Suppressor macrophage treated with lipopolysaccharide for 4 hours (primary cell): ENCODE measurements around the gene MAP2K7.
"Not testable (repeated sequence)": the region's sequence is repeated elsewhere in the genome, so short reads cannot be mapped to it uniquely, and the experiment has no call there.

Source experiments
- DNase-seq: peaks from one replicate; pipeline ENCODE4 v3.0.0-alpha.2; 2020

MAP2K7 gene

DNA sequence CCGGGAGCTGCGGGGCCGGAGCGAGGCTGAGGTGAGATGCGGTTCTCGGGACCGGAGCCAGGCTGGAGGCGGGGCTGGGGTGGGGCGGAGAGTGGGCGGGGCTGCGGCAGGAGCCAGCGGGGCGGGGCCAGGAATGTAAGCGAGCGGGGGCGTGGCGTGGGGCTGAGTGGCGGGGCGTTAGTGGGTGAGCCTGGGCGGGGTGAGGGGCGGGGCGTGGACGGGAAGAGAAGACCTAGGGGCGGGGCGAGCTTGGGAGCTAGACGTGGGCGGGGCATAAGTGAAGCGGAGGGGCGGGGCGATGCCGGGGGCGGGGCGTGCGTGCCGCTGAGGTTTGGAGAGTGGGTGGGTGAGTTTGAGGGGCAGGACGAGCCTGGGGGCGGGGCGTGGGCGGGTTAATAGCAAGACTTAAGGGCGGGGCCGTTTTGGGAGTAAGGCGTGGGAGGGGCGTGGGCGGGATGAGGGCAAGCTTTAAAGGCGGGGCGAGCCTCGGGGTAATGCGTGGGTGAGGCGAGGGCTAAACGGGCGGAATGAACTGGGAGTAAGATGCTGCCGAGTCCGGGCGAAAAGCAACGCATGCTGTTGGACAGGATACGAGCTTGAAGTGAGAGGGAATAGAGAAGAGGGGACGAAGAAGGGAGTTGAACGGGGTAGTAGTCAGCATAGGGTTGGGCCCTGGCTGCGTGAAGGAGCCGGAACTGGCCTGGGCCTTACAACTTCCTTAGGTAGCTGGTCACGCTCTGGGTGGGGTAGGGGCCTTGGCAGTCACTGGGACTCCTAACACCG lies 17.0 kb downstream of the MAP2K7 start:
- peak; percentile 100 for DNase-seq

DNA sequence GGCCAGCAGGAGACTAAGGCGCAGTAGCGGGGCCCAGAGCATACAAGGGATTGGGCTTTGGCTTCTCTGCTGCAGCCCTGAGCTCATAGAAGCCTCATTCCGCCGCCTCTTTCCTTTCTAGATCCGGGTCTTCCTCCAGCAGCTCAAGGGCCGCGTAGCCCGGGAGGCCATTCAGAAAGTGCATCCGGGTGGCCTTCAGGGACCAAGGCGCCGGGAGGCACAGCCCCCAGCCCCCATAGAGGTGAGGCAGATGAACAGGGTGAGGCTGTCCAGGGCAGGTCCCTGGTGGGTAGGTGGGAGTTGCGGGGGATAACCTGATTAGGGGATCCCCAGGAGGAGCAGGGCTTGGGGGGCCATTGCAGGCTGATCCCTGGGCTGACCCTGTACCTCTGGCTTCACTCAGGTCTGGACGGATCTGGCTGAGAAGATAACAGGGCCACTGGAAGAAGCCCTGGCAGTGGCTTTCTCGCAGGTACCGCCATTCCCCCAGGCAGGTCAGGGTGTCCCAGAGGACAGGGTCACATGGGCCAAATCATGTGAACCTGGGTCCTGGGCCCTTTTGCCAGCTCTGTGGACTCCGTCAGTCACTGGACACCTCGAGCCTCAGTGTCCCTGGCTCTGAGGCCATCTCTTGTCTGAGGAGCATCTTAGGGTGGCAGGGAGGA lies 17.8 kb downstream of the MAP2K7 start:
- no peak for DNase-seq

DNA sequence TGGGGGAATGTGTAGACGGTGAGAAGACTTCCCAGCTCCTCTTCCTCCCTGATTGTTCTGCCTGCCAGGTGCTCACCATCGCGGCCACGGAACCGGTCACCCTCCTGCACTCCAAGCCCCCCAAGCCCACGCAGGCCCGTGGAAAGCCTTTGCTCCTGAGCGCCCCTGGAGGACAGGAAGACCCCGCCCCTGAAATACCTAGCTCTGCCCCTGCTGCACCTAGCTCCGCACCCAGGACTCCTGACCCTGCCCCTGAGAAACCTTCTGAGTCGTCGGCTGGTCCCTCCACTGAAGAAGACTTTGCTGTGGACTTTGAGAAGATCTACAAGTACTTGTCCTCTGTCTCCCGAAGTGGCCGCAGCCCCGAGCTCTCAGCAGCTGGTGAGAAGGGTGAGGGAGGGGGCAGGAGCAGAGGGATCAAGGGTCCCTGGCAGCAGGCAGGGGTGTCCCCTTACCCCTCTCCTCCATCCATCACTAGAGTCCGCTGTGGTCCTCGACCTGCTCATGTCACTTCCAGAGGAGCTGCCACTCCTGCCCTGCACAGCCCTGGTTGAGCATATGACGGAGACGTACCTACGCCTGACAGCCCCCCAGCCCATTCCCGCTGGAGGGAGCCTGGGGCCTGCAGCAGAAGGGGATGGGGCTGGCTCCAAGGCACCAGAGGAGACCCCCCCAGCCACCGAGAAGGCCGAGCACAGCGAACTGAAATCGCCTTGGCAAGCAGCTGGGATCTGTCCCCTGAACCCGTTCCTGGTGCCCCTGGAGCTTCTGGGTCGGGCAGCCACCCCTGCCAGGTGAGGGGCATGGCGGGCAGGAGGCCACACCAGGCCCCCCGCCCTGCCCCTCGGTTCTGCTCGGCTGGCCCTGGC lies 18.5 kb downstream of the MAP2K7 start:
- no peak for DNase-seq

DNA sequence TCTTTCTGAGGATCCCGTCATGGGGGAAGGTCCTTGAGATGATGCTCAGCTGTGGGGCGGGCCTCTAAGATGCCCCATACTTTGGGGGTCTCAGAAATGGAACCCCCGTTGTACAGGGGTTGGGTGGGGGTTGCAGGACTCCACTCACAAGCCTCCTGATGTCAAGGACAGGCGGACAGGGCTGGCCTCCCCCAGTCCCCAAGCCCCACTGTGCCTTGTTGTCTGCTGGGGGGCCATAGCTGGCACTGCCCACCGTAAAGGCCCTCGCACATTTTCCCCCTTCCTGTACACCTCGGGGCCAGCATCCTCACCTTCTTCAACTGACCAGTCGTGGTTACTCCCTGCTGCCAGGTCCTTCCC lies 19.1 kb downstream of the MAP2K7 start:
- DNase-seq, result no peak

DNA sequence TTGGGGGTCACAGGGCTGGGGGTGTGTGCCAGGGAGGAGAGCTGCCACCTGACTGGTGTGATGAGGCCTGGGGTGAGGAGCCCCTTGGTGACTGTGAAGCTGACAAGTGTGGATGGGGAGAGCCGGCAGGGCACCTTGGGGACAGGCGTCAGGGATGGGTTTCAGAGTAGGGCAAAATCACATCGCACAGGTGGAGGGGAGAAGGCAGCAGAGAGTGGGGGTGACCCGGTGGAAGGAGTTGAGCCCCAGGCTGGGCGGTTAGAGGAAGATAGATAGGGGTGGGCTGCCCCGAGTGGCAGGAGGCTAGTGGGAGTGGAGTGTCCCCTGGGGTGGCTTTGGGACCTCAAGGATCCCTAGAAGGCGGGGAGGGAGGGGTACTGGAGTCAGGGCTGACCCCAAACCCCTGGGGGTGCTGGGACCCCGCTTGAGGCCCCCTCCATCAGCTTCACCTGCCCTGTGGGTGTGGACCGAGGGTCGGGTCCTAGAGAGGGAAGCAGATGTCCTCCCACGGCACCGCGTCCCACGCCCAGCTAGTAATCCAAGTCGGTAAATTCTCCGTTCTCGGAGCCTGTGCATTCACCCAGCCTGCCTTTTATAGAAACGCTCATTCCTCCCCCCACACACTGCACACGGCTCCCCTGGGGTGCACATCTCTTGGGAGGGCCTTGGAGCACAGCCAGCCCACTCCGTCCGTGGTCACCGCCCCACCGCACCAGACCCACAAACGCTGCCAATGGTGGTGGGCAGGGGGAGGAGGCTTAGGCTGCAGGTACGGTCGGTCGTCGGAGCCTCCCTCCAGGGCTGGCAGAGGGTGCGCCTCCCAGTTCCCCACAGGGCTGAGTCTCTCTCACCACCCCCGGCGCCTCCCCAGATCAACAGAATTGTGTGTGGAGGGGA lies 19.9 kb downstream of the MAP2K7 start:
- DNase-seq, result no peak

DNA sequence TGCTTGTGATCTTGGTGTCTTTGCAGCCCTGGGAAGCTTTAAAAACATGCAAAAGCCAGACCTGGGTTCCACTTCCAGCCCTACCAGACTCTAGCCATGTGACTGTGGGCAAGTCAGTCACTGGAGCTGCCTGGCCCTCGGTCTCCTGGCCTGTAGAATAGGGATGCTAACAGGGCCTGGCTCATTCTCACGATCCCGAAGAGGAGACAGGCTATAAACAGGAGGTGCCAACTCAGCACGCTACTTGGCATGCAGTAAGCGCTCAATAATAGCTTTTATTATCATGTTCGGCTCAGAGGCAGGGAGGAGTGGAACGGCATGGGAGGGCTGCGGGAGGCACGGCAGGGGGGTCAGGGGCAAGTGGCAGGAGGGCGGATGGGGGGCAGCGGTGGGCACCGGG lies 20.6 kb downstream of the MAP2K7 start:
- no peak for DNase-seq

DNA sequence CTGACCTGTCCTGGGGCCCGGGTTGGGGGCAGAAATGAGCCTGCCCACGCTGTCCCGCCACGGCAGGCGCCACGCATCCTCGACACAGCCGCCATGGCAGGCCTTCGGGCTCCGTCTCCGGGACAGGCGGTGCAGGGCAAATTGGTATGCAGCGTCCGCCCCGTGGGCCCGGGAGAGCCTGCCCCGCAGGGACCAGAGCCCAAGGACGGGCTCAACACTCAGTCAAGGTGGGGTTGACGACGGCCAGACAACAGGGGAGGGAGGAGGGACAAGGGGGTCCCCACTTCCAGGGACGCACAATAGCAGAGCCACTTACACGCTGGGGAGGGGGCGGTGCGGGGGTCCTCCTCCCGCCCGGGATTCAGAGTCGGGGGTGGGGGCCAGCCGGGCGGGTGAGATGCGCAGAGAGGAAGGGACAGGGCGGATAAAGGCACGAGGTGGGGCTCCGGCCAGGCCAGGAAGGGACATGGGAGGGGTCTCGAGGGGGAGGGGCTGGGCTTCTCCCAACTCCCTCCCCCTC lies 21.0 kb downstream of the MAP2K7 start:
- no peak for DNase-seq

DNA sequence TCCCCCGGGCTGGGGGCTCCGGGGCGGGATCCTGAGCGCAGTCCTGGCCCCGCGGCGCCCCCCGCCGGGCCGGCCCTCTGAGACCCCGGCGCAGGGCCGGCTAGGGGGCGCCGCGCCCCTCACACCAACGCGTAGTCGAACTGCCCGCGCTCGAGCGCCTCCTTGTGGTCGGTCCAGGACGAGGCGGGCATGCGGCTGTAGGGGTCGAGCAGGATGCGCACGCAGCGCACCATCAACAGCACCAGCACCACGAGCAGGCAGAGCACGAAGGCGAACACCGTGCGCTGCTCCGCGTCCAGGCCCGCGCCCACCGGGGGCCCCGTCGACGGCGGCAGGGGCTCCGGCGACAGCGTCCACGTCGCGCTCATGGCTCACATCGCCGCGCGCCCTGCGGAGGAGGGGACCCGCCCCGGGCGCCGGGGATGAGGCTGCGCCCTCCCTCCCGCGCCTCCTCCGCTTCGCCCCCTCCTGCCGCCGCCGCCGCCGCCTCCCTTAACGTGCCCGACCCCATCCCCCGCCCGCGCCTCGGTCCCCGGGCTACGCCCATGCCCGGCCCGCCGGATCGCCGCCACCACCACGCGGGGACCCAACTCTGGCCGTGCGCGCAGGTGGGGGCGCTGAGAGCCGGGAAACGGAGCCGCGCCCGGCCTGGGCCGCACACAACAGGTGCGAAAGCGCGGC lies 21.6 kb downstream of the MAP2K7 start:
- peak; percentile 76 for DNase-seq

DNA sequence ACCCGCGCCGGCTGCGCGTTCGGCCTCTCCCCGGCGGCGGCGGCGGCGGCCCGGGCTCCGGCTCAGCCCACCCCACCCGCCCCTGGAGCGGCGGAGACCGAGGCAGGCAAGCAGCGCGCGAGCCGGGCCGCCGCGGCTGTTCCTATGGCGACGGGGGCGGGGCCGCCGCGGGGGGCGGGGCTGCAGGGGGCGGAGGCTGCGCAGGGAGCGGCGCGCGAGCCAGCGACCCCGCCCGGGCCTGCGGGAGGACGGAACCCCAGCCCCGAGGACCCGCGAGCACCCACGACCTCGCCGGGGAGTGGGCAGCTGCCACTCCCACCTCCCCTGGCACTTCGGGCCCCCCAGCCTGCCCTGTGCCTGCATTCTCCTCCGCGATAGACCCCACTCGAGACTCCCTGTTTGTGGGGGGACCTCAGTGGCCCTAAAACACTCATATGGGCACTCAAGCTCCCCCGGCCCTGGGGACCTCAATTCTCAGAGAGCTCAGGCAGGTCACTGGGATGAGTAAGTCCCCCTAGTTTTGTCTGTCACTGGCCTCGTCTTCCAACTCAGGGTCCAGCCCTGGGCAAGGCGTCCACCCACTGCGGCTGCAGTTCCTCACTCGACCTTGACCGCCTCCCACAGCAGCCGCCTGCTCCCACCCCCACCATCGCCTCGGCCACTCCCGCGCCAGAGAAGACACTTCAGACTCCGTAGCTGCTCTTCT lies 22.5 kb downstream of the MAP2K7 start, which contains the start of gene CTXN1:
Gene CTXN1, minus strand, starts transcription at position 115 of the 706 bp plus-strand sequence. CDS start 597 bp downstream, outside the sequence.
- peak; percentile 62 for DNase-seq

DNA sequence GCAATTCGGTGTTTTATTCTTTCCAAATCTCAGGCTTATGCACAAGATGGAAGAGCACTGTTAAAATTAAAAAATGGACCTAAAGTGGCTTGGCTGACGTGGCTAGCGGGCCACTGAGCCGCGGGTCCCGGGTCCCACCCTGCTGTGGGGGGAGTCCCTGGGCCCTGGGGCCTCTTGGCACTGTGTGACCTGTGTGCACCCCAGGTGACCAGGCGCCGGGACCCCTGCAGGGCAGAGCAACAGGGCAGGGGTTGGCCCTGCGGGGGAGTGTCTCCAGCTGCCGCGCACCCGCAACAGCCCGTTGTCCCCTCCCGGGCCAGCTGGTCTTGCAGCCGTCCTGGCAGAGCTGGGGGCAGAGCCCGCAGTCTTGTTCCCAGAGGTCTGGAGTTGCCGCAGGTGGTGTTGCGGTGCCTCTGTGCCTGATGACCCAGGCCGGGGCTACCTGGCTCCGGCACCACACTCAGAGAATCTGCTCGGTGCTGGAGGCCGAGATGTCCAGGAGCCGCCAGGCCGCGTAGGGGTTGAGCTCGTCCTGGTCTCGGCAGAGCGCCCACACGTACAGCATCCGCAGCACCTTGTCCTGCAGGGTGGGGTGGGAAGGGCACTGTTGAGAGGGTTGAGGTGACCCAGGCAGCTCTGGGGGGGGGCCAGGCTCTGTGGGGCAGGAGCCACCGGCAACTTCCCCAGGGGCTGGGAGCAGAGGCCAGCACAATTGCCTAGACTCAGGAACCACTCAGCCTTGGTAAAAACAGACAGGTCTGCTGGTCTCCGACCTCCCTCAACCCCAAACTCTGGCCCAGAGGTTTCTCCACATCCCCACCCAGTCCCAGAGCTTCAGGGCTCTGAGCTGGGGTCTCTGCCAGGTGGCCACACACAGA lies 23.3 kb downstream of the MAP2K7 start:
- DNase-seq, result no peak

DNA sequence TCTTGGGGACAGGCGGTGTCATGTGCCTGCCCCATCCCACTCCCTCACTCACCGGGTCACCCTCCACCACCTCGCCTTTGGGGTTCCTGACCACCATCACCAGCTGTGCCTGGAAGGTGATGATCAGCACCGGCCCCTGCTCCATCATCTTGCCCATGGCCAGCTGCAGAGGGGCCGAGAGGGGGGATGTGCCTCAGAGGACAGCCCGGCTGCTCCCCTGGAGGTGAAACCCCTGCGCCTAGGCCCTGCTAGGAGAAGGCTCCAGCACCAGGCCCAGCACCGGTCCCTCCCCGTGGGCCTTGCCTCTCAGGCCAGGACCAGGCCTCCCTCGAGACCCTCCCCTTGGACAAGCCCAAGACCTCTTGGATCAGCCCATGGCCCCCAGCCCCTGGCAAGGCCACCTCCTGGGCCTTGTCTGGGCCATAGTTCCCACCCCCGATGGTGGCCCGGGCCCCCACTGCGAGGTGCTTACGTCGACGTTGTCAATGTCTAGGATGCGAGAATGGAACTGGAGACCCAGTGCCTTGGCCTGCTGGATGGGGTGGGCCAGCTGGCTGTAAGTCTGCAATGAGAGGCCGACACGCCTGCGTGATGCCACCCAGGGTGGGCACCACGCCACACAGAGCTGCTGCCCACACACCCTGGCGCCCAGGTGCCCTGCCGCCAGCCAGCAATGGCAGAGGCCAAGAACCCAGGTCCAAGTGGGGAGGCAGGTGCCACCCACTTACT lies 24.1 kb downstream of the MAP2K7 start:
- DNase-seq, result no peak

DNA sequence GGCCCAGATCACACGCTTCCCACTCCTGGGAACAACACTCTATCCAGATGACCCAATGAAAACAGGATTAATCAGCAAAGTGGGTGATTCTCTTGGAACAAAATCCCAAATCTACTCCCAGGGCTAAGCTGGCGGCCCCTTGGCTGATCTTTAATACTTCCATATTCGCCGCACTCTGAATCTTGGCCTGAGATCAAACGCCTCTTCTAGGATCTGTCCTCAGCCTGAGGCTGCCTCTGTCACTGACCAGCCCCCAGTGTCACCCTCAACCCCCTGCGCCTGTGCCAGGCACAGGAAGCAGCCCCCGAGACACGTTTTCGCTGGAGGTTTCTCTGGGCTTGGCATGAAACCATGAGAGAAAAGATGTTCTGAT lies 24.6 kb downstream of the MAP2K7 start:
- DNase-seq, result no peak

DNA sequence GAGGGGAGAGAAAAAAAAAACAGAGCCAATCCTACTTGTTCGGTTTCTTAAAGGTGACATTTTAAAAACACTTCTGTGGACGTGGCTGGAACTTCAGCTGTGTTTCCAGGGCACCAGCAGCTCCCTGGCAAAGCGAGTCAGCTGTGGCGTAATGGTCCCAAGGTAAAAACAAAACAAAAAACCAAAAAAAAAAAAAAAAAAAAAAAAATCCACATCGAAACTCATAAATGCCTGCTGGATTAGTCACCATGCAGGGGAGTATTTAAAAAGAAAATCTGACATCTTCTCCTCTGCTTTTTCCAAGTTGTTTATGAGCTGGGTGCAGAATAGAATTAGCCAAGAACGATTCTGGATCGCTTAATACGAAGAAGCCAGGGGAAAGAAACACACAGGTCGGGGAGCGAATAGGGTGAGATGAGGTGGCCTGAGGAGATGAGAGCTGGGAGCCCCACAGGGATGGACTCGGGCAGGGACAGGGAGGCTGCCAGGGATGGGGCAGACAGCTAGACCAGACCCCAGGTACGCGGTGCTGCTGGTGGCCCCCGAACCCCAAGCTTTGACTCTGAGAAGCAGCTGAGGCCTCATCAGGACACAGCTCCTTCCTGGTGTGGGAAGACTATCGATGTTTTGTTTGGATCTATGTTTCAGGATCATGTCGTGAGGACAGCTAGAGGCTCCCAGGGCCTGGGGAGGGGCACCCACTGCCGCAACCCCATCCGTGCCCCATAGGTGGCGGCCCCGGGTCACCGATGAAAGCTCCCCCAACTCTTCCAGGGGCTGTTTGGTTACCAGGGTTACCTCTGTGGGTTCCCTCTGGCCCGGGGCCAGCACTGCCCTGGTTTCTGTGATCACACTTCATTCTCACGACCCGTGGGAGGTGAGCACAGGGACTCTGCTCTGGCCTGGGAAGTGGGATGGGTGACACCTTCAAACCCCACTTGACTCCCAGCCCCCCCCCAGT lies 25.3 kb downstream of the MAP2K7 start:
- peak; percentile 27 for DNase-seq

DNA sequence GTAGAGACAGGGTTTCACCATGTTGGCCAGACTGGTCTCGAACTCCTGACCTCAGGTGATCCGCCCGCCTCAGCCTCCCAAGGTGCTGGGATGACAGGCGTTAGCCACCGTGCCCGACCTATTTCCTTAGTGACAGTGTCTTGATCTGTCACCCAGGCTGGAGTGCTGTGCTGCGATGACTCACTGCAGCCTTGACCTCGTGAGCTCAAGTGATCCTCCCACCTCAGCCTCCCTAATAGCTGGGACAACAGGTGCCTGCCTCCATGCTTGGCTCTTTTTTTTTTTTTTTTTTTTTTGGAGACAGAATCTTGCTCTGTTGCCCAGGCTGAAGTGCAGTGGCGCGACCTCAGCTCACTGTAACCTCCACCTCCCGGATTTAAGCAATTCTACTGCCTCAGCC lies 26.4 kb downstream of the MAP2K7 start:
- not testable (repeated sequence) for DNase-seq

DNA sequence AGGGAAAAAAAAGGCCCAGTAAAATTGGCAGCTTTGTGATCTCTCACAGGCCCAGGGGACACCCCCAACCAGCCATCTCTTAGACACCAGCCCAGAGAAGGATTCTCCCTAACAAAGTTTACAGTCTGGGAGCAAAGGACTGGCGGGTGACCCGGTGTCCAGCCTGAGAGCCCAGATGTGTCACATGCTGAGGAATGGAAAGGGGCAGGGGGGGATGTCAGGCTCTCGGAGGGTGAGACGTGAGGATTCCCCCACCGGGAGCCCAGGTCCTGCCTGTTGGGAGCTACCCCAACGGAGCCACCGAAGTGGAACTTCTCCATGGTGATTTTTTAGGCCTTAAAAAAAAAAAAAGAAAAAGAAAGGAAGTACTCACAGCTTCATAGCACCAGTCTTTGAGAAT lies 27.1 kb downstream of the MAP2K7 start:
- no peak for DNase-seq

DNA sequence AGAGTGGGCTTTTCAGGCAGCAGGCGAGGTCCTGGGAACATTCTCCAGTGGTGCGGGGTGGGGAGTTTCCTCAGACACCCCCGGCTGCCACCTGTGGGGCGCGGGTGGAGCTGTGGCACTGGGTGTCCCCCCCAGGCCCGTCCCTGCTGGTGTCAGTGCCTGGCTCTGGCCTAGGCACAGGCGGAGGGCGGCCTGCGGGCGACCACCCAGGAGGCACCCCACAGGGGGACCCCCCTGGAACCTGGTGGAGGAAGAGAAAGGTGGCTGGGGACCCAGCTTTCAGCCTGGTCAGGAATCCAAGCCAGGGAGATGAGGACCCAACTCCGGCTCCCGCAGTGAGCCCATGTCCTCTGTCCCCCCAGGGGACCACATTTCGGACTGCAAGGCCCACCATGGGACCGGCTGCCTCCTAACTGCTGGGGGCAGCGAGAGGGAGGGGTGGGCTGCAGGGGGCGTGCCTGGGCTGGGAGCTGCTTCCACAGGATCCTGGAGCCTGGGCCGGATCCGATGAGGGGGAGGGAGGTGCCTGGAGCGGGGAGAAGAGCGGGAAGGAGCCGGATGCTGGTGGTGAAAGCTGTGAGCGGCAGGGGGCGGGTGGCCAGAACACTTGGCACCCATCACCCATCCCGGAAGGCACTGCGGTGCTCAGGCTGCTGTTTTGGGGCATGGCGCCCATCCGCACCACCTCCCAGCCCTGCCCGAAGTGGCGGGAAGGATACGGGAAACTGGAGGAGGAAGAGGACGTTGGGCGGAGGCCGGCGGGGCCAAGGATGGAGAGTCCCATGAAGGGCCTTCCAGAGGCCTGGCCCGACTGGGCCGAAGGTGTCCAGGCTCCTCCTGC lies 27.8 kb downstream of the MAP2K7 start:
- no peak for DNase-seq
